ENCODE measurements around the gene ARID3B.

GRCh38 chr15:74511583-74511982, 29.4 kb upstream of the ARID3B start:
- no peak for TF ChIP-seq CTCF (conservative IDR thresholded peaks at IDR 0.05; ENCODE audit: low read length)
- TF ChIP-seq EZH2phosphoT487 (IDR thresholded peaks at IDR 0.05; ENCODE audit: borderline replicate concordance, low read depth, low read length), result no peak
